ENCODE data around the gene TBC1D10A.

TBC1D10A gene

GRCh38 chr22:30336752-30337460, 10.2 kb upstream of the TBC1D10A start:
- no peak for DNase-seq (ENCODE audit: low read depth in 2 of 2)
- TF ChIP-seq, protein P1, sequence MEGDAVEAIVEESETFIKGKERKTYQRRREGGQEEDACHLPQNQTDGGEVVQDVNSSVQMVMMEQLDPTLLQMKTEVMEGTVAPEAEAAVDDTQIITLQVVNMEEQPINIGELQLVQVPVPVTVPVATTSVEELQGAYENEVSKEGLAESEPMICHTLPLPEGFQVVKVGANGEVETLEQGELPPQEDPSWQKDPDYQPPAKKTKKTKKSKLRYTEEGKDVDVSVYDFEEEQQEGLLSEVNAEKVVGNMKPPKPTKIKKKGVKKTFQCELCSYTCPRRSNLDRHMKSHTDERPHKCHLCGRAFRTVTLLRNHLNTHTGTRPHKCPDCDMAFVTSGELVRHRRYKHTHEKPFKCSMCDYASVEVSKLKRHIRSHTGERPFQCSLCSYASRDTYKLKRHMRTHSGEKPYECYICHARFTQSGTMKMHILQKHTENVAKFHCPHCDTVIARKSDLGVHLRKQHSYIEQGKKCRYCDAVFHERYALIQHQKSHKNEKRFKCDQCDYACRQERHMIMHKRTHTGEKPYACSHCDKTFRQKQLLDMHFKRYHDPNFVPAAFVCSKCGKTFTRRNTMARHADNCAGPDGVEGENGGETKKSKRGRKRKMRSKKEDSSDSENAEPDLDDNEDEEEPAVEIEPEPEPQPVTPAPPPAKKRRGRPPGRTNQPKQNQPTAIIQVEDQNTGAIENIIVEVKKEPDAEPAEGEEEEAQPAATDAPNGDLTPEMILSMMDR (IDR thresholded peaks at IDR 0.05; ENCODE audit: low read depth, low read length), result no peak
- H3K4me3 ChIP-seq (replicated peaks in 1 of 2; ENCODE audit: low read depth in 2 of 2, low read length in 2 of 2), result no peak overlapping the region

GRCh38 chr22:30335236-30335635, 8.5 kb upstream of the TBC1D10A start:
- TF ChIP-seq, protein P1 (IDR thresholded peaks at IDR 0.05; ENCODE audit: low read depth, low read length), result no peak
- H3K4me3 ChIP-seq (replicated peaks in 1 of 2; ENCODE audit: low read depth in 2 of 2, low read length in 2 of 2), result no peak overlapping the region
- no peak for DNase-seq (ENCODE audit: low read depth in 2 of 2)

GRCh38 chr22:30334646-30335045, 7.9 kb upstream of the TBC1D10A start:
- peak in 1 of 2 donors; percentile 32 for DNase-seq (ENCODE audit: low read depth in 2 of 2)
- TF ChIP-seq, protein P1 (IDR thresholded peaks at IDR 0.05; ENCODE audit: low read depth, low read length), result no peak
- H3K4me3 ChIP-seq (replicated peaks in 1 of 2; ENCODE audit: low read depth in 2 of 2, low read length in 2 of 2), result no peak overlapping the region

GRCh38 chr22:30333707-30334087, 7.0 kb upstream of the TBC1D10A start:
- no peak overlapping the region for H3K4me3 ChIP-seq (replicated peaks in 1 of 2; ENCODE audit: low read depth in 2 of 2, low read length in 2 of 2)
- TF ChIP-seq, protein P1 (IDR thresholded peaks at IDR 0.05; ENCODE audit: low read depth, low read length), result no peak
- no peak for DNase-seq (ENCODE audit: low read depth in 2 of 2)

GRCh38 chr22:30332994-30333706, 6.4 kb upstream of the TBC1D10A start:
- TF ChIP-seq, protein P1 (IDR thresholded peaks at IDR 0.05; ENCODE audit: low read depth, low read length), result no peak
- H3K4me3 ChIP-seq (replicated peaks in 1 of 2; ENCODE audit: low read depth in 2 of 2, low read length in 2 of 2), result no peak overlapping the region
- no peak for DNase-seq (ENCODE audit: low read depth in 2 of 2)

DNA sequence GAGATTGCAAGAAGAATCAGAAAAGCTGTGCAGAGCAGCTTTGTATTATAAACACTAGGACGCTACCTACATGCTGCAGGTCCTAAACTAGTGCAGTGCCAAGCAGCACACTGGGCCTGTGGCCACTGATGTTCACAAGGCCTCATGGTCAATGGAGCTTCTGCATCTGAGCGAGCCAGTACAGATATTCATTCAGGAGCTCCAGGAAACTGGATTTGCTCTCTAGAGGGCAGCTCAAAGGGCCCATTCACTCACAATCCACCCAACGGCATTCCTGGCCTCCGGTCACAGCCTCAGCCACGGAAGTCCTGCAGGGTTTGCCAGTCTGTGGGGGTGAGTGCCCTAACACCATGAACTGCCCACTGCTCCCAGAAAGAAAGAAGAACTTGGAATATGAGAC, 5.8 kb upstream of the TBC1D10A start:
- no peak for DNase-seq (ENCODE audit: low read depth in 2 of 2)
- no peak overlapping the region for H3K4me3 ChIP-seq (replicated peaks in 1 of 2; ENCODE audit: low read depth in 2 of 2, low read length in 2 of 2)
- TF ChIP-seq, protein P1 (IDR thresholded peaks at IDR 0.05; ENCODE audit: low read depth, low read length), result no peak

All from cardiac fibroblast (primary cell).